Endothelial cell of umbilical vein (primary cell): Measurements from ENCODE around the gene MSRB2. TPM values are rescaled to one million over a fixed set of nuclear protein-coding genes. Genes with fewer than 3 reads are reported as not detected.

ENCODE experiments used
- BruUV-seq: library from RNA; stranded (reverse); fragments of 400-500 nt; replicated peaks from 2 replicates; lab custom pipeline; 2021; lab: Mats Ljungman, UMichigan
- CTCF ChIA-PET: fragments of 300-600, 350-600 bp; sonication (Branson Sonifier 250); formaldehyde crosslinking; loops from one replicate; lab custom pipeline; 2021; ENCODE audit warnings: antibody characterized with exemption, inconsistent platforms; lab: Charles Lee
- POLR2A ChIA-PET: fragments of 300-600, 350-600 bp; sonication (Branson Sonifier 250); formaldehyde crosslinking; loops from one replicate; lab custom pipeline; 2021; ENCODE audit warnings: antibody characterized with exemption, inconsistent platforms; lab: Charles Lee
- DNase-seq: peaks from one replicate; pipeline ENCODE4 v3.0.0-alpha.2; 2011; ENCODE audit warnings: low read depth, low spot score
- FAIRE-seq: peaks from 2 replicates; lab custom pipeline; 2011; peaks lifted over from hg19 to GRCh38; lab: Jason Lieb, UNC
- H2AFZ ChIP-seq: 2 replicates; pipeline ENCODE4 v1.6.0; 2012; ENCODE audit warnings: low read depth, low read length, control low read depth, inconsistent platforms
- H3K27ac ChIP-seq: 2 replicates; pipeline ENCODE4 v1.5.1; 2011; ENCODE audit warnings: low read depth, mild to moderate bottlenecking, control low read depth, low read length, moderate library complexity; ENCODE audit not compliant: insufficient read depth
- H3K27me3 ChIP-seq, 2 experiments: 2 replicates each; pipeline versions ENCODE4 v1.6.0 to v1.6.1; 2011; ENCODE audit warnings: low read length in 2 of 2, mixed read lengths in 1 of 2; ENCODE audit not compliant: control insufficient read depth in 2 of 2, insufficient read depth in 2 of 2
- H3K36me3 ChIP-seq, 2 experiments: 2 replicates in 1 of 2; 3 replicates in 1 of 2; pipeline ENCODE4 v1.5.1; 2011; ENCODE audit warnings: low read length in 2 of 2, mild to moderate bottlenecking in 1 of 2, moderate library complexity in 1 of 2; ENCODE audit not compliant: control insufficient read depth in 2 of 2, insufficient read depth in 2 of 2; ENCODE audit errors: extremely low read depth in 1 of 2
- H3K4me1 ChIP-seq: 3 replicates; pipeline ENCODE4 v1.5.1; 2011; ENCODE audit warnings: mild to moderate bottlenecking, low read length; ENCODE audit not compliant: control insufficient read depth, insufficient read depth; ENCODE audit errors: extremely low read depth
- H3K4me2 ChIP-seq: 2 replicates; pipeline ENCODE4 v1.6.1; 2011; ENCODE audit warnings: low read length, control low read depth, mixed read lengths; ENCODE audit not compliant: insufficient read depth
- H3K4me3 ChIP-seq, 3 experiments: fragments of 200-600 bp in 1 of 3; sonication (generic), shearing (Covaris generic) in 1 of 3; replicated peaks in 1 of 3; 2 replicates each; pipeline ENCODE4 v1.5.1; 2011 to 2016; ENCODE audit warnings: control low read depth in 3 of 3, low read length in 3 of 3, mild to moderate bottlenecking in 2 of 3, inconsistent platforms in 1 of 3, low read depth in 1 of 3, moderate library complexity in 1 of 3; ENCODE audit not compliant: insufficient read depth in 1 of 3
- H3K79me2 ChIP-seq: 2 replicates; pipeline ENCODE4 v1.6.0; 2012; ENCODE audit warnings: low read length, inconsistent platforms; ENCODE audit not compliant: control insufficient read depth, insufficient read depth
- H3K9ac ChIP-seq: replicated peaks from 2 replicates; pipeline ENCODE3; 2011; ENCODE audit warnings: low read length, control low read depth; ENCODE audit not compliant: insufficient read depth; ENCODE audit errors: extremely low read depth
- H3K9me1 ChIP-seq: replicated peaks from 3 replicates; pipeline ENCODE4 v1.6.0; 2011; ENCODE audit warnings: mild to moderate bottlenecking, low read length; ENCODE audit not compliant: control insufficient read depth, insufficient read depth; ENCODE audit errors: extremely low read depth
- H3K9me3 ChIP-seq: replicated peaks from 2 replicates; pipeline ENCODE4 v1.5.1; 2012; ENCODE audit warnings: low read length, inconsistent platforms; ENCODE audit not compliant: control insufficient read depth, insufficient read depth
- H4K20me1 ChIP-seq: replicated peaks from 2 replicates; pipeline ENCODE3; 2011; ENCODE audit warnings: mild to moderate bottlenecking, low read length; ENCODE audit not compliant: control insufficient read depth, insufficient read depth; ENCODE audit errors: extremely low read depth
- EZH2 ChIP-seq: IDR thresholded peaks from 2 replicates; pipeline ENCODE4 v1.6.1; 2012; ENCODE audit warnings: borderline replicate concordance, low read depth, mild to moderate bottlenecking, moderate library complexity, low read length, inconsistent platforms; ENCODE audit not compliant: severe bottlenecking
- FOS ChIP-seq: IDR thresholded peaks from 2 replicates; pipeline ENCODE4 v1.6.1; 2011; ENCODE audit warnings: mild to moderate bottlenecking, low read length, moderate library complexity, borderline replicate concordance; ENCODE audit not compliant: insufficient read depth
- GATA2 ChIP-seq: IDR thresholded peaks from 2 replicates; pipeline ENCODE4 v1.7.0; 2011; ENCODE audit warnings: low read depth, mild to moderate bottlenecking, moderate library complexity, mixed read lengths, low read length; ENCODE audit not compliant: insufficient read length, insufficient read depth
- JUN ChIP-seq: IDR thresholded peaks from 2 replicates; pipeline ENCODE4 v1.6.1; 2011; ENCODE audit warnings: borderline replicate concordance, low read depth; ENCODE audit not compliant: insufficient read length, insufficient read depth
- MYC ChIP-seq: IDR thresholded peaks from one replicate; pipeline ENCODE4 v1.6.1; 2011; ENCODE audit warnings: mild to moderate bottlenecking, low read depth, low read length
- POLR2A ChIP-seq: IDR thresholded peaks from 2 replicates; pipeline ENCODE4 v1.6.1; 2012; ENCODE audit warnings: low read depth, mild to moderate bottlenecking, control low read depth, low read length
- POLR2AphosphoS5 ChIP-seq: IDR thresholded peaks from 2 replicates; pipeline ENCODE4 v1.6.1; 2012; ENCODE audit warnings: low read depth, mild to moderate bottlenecking, control low read depth, low read length, moderate library complexity; ENCODE audit not compliant: insufficient read depth
- dilution Hi-C: fragments of 300-500 bp; cut with MboI; formaldehyde crosslinking; loops from one replicate; pipeline ENCODE4 v1.15.0; 2019; ENCODE audit warnings: low sequenced_read_pairs; ENCODE audit not compliant: extremely low pct_ligation_motif_present
- intact Hi-C: fragments of 100-400 bp; cut with micrococcal nuclease; formaldehyde crosslinking; loops from one replicate; pipeline ENCODE4 v1.10.0; 2022
- polyA plus RNA-seq, 4 experiments: library from polyadenylated mRNA; depleted of rRNA in 3 of 4; stranded (reverse) in 3 of 4; unstranded in 1 of 4; fragments of >200 nt; gene quantifications; 2 replicates each; pipeline versions ENCODE4 v1.2.1 to v1.2.3, GENCODE V29; 2011 to 2012; ENCODE audit warnings: missing spikeins in 1 of 4
- total RNA-seq: library from RNA; stranded (reverse); gene quantifications from 2 replicates; pipeline ENCODE4 v1.2.3, GENCODE V29; 2021
- TF ChIP-seq, protein P1 (sequence below): IDR thresholded peaks from 2 replicates; pipeline ENCODE4 v1.6.1; 2011; ENCODE audit not compliant: insufficient read depth, insufficient read length
- TF ChIP-seq, protein P2 (sequence below), 2 donors: IDR thresholded peaks; 1 replicate in 1 of 2; 2 replicates in 1 of 2; pipeline ENCODE4 v1.5.1; 2011; ENCODE audit warnings: low read length in 2 of 2, mild to moderate bottlenecking in 2 of 2, moderate library complexity in 2 of 2, control low read depth in 1 of 2, inconsistent platforms in 1 of 2, low read depth in 1 of 2; ENCODE audit not compliant: insufficient read depth in 1 of 2; ENCODE audit errors: extremely low read depth in 1 of 2

The MSRB2 gene
- total and polyA plus RNA-seq, 2 donors (not counting 3 experiments of a cell fraction or from before 2014, with no cell fraction given), result 16.2 to 20.6 TPM

DNA sequence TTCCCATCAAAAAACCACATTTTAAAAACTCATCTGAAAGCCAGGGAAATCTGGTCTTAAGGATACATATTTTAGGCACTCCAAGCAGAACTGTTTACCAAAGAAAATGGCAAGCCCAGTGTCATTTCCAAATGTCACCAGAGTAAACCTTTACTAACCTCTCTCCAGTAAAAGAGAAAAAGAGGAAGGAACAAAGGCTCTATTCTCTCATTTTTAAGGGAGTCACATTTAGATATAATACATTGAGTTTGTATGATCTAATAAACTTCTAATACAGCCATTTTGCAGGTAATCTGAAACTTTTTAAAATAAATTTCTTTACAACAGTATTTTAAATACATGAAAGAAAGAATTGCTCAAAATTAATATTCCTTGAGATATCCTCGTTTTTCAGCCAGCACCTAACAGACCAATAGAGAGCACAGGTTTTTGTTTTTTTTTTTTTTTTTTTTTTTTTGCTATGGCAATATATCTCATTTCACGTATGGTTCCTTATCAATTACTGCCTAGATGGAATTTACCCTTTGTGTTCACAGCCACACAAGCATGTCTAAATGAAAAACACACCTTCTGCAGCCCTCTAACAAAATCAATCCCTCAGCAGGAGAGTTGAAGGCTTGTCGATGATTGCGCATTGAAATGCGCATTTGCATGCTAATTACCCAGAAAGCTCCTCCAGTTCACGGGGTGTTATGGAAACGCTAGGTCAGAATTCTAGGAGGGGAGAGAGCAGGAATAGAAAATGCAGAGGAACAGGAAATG, 39.8 kb upstream of the MSRB2 start:
- no peak overlapping the region for H3K4me3 ChIP-seq
- dilution Hi-C loops, result no loop called here
- H3K9me1 ChIP-seq, result no peaks in the 10 kb centered on the region
- no peaks in the 10 kb centered on the region for H3K79me2 ChIP-seq
- intact Hi-C loops, result no loop called here
- ChIA-PET POLR2A (no interaction called here), CTCF (interaction anchor here (1.7 kb wide), 1 partner anchor 21 kb away, joined by 3 read pairs; no protein-coding TSS in a partner anchor)
- no peak overlapping the region for H2AFZ ChIP-seq
- no peaks in the 10 kb centered on the region for H3K4me1 ChIP-seq
- H4K20me1 ChIP-seq, result no peaks in the 10 kb centered on the region
- no TSS peak for BruUV-seq
- no peak overlapping the region for H3K27ac ChIP-seq
- H3K4me2 ChIP-seq, result no peak overlapping the region
- H3K36me3 ChIP-seq, result no peaks in the 10 kb centered on the region
- peaks cover 5 to 9% of the 10 kb centered on the region in 2 experiments for H3K27me3 ChIP-seq
- H3K9ac ChIP-seq, result no peak overlapping the region
- DNase-seq, result no peak
- TF ChIP-seq MYC (no peak), JUN (no peak), POLR2AphosphoS5 (no peak), FOS (no peak), EZH2 (no peak), GATA2 (no peak), POLR2A (no peak)
- TF ChIP-seq, protein P1, sequence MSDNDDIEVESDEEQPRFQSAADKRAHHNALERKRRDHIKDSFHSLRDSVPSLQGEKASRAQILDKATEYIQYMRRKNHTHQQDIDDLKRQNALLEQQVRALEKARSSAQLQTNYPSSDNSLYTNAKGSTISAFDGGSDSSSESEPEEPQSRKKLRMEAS, result no peak
- TF ChIP-seq, protein P2, sequence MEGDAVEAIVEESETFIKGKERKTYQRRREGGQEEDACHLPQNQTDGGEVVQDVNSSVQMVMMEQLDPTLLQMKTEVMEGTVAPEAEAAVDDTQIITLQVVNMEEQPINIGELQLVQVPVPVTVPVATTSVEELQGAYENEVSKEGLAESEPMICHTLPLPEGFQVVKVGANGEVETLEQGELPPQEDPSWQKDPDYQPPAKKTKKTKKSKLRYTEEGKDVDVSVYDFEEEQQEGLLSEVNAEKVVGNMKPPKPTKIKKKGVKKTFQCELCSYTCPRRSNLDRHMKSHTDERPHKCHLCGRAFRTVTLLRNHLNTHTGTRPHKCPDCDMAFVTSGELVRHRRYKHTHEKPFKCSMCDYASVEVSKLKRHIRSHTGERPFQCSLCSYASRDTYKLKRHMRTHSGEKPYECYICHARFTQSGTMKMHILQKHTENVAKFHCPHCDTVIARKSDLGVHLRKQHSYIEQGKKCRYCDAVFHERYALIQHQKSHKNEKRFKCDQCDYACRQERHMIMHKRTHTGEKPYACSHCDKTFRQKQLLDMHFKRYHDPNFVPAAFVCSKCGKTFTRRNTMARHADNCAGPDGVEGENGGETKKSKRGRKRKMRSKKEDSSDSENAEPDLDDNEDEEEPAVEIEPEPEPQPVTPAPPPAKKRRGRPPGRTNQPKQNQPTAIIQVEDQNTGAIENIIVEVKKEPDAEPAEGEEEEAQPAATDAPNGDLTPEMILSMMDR (IDR thresholded peaks at IDR 0.05; ENCODE audit: extremely low read depth in 1 of 2, insufficient read depth in 1 of 2, low read depth in 1 of 2, low read length in 2 of 2), result no peak
- FAIRE-seq, result no peak
- no peaks in the 10 kb centered on the region for H3K9me3 ChIP-seq
